HEK293T (cell line): Measurements from ENCODE around the gene PDE6B.
"Not testable (repeated sequence)": the region's sequence is repeated elsewhere in the genome, so short reads cannot be mapped to it uniquely, and the experiment has no call there.

Experiments used
- CTCF ChIA-PET: fragments of 350-600 bp; formaldehyde crosslinking; extraction: SDS; loops from one replicate; lab custom pipeline; 2021; ENCODE audit warnings: antibody characterized with exemption, inconsistent platforms; lab: Yijun Ruan, JAX
- POLR2A ChIA-PET: fragments of 350-600 bp; formaldehyde crosslinking; extraction: SDS; loops from one replicate; lab custom pipeline; 2020; ENCODE audit warnings: antibody characterized with exemption, inconsistent platforms; lab: Yijun Ruan, JAX
- DNase-seq: peaks from one replicate; pipeline ENCODE4 v3.0.0; 2012; ENCODE audit warnings: mixed read lengths; ENCODE audit errors: extremely low spot score
- ARNT ChIP-seq: fragments of 450-650 bp; IDR thresholded peaks from 2 replicates; pipeline ENCODE4 v1.6.1; 2017; ENCODE audit warnings: mild to moderate bottlenecking
- BHLHE40 ChIP-seq: fragments of 450-650 bp; IDR thresholded peaks from 2 replicates; pipeline ENCODE4 v1.6.1; 2016; ENCODE audit warnings: mild to moderate bottlenecking, moderate library complexity, borderline replicate concordance
- CTBP1 ChIP-seq: fragments of 450-650 bp; IDR thresholded peaks from 2 replicates; pipeline ENCODE4 v1.6.1; 2016; ENCODE audit warnings: borderline replicate concordance
- ELF4 ChIP-seq: fragments of 450-650 bp; IDR thresholded peaks from 2 replicates; pipeline ENCODE4 v1.6.1; 2017; ENCODE audit warnings: antibody characterized with exemption
- FOXA1 ChIP-seq: fragments of 450-650 bp; IDR thresholded peaks from 2 replicates; pipeline ENCODE4 v1.6.1; 2016; ENCODE audit warnings: mild to moderate bottlenecking
- FOXK2 ChIP-seq: fragments of 450-650 bp; IDR thresholded peaks from 2 replicates; pipeline ENCODE4 v1.6.1; 2016; ENCODE audit warnings: mild to moderate bottlenecking
- FOXM1 ChIP-seq: fragments of 450-650 bp; IDR thresholded peaks from 2 replicates; pipeline ENCODE4 v1.6.1; 2017; ENCODE audit warnings: mild to moderate bottlenecking, borderline replicate concordance
- HDGF ChIP-seq: fragments of 450-650 bp; IDR thresholded peaks from 2 replicates; pipeline ENCODE4 v1.6.1; 2017; ENCODE audit warnings: antibody characterized with exemption, borderline replicate concordance
- L3MBTL2 ChIP-seq: fragments of 450-650 bp; conservative IDR thresholded peaks from 2 replicates; pipeline ENCODE4 v1.6.1; 2016; ENCODE audit warnings: mild to moderate bottlenecking
- LEF1 ChIP-seq: fragments of 450-650 bp; IDR thresholded peaks from 2 replicates; pipeline ENCODE4 v1.6.1; 2017; ENCODE audit warnings: mild to moderate bottlenecking, borderline replicate concordance
- NFRKB ChIP-seq: fragments of 450-650 bp; IDR thresholded peaks from 2 replicates; pipeline ENCODE4 v1.6.1; 2016; ENCODE audit warnings: mild to moderate bottlenecking, moderate library complexity
- PKNOX1 ChIP-seq: fragments of 450-650 bp; IDR thresholded peaks from 2 replicates; pipeline ENCODE4 v1.6.1; 2016
- SP1 ChIP-seq: fragments of 450-650 bp; IDR thresholded peaks from 2 replicates; pipeline ENCODE4 v1.6.1; 2017
- SUZ12 ChIP-seq: fragments of 450-650 bp; IDR thresholded peaks from 2 replicates; pipeline ENCODE4 v1.6.1; 2016; ENCODE audit warnings: mild to moderate bottlenecking
- TARDBP ChIP-seq: fragments of 450-650 bp; IDR thresholded peaks from 2 replicates; pipeline ENCODE4 v1.6.1; 2016
- ZNF384 ChIP-seq: fragments of 450-650 bp; IDR thresholded peaks from 2 replicates; pipeline ENCODE4 v1.6.1; 2016

The PDE6B gene

GRCh38 chr4:632196-632790 lies 6.9 kb downstream of the PDE6B start:
- ChIA-PET POLR2A (no interaction called here), CTCF (no interaction called here)
- TF ChIP-seq SP1: no peak
- no peak for TF ChIP-seq ELF4
- no peak for TF ChIP-seq CTBP1
- no peak for TF ChIP-seq L3MBTL2
- TF ChIP-seq LEF1: no peak
- no peak for TF ChIP-seq FOXA1
- TF ChIP-seq ZNF384: no peak
- DNase-seq: no peak

GRCh38 chr4:632926-633325 lies 7.6 kb downstream of the PDE6B start:
- TF ChIP-seq FOXM1 (no peak), TARDBP (no peak), SUZ12 (no peak), LEF1 (no peak), L3MBTL2 (no peak), FOXK2 (no peak), NFRKB (no peak), ARNT (no peak), BHLHE40 (no peak), SP1 (no peak), HDGF (no peak), ZNF384 (no peak)
- CTCF ChIA-PET: no interaction called here
- POLR2A ChIA-PET: no interaction called here
- DNase-seq: no peak

GRCh38 chr4:633406-633805 lies 8.0 kb downstream of the PDE6B start:
- CTCF ChIA-PET: no interaction called here
- POLR2A ChIA-PET: no interaction called here
- DNase-seq: no peak
- TF ChIP-seq SP1: no peak
- no peak for TF ChIP-seq ARNT
- TF ChIP-seq CTBP1: no peak
- no peak for TF ChIP-seq NFRKB
- no peak for TF ChIP-seq L3MBTL2
- no peak for TF ChIP-seq TARDBP
- TF ChIP-seq BHLHE40: no peak
- TF ChIP-seq LEF1: no peak

DNA sequence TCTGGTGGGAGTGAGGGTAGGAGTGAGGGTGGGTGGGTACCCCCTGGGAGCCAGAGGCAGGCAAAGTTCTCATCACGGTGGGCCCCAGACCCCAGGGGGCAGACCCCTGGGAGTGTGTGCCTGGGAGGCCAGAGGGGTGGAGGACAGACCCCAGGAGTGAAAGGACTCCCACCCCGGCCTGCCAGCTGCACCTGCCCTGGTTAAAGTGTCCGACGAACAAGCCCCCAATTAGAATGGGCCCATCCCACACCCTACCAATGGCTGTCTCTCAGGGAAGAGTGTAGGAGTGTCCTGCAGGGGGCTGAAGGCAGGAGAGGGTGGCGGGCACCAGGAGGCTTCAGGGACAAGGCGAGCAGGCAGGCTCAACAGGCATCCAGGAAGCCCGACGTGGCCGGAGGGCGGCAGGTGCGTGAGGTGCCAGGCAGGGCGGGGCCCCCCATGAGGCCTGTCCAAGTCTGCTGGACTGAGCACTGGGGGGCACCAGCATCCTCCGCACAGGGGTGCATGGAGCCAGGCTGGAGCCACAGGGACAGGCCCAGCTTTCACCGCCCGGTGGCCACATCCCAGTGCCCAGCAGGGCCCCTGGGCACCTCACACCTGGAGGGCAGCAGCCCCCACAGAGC lies 8.7 kb downstream of the PDE6B start:
- no peak for DNase-seq
- TF ChIP-seq ARNT (no peak), BHLHE40 (no peak), SP1 (no peak), FOXA1 (no peak), CTBP1 (no peak), PKNOX1 (no peak), ZNF384 (no peak), ELF4 (no peak), FOXK2 (no peak), L3MBTL2 (no peak), LEF1 (no peak), TARDBP (no peak), SUZ12 (no peak), NFRKB (no peak), FOXM1 (no peak), HDGF (no peak)
- CTCF ChIA-PET: no interaction called here
- POLR2A ChIA-PET: no interaction called here

- ChIA-PET CTCF (no interaction called here), POLR2A (no interaction called here)
- no peak for DNase-seq
- TF ChIP-seq ARNT: no peak
- TF ChIP-seq L3MBTL2: no peak
Measured at GRCh38 chr4:634599-634985, 9.2 kb downstream of the PDE6B start.

GRCh38 chr4:635066-635835 lies 9.9 kb downstream of the PDE6B start:
- POLR2A ChIA-PET: interaction anchor here (1.2 kb wide), 1 partner anchor 39 kb away, joined by 4 read pairs; the partner anchor contains the start of genes ATP5ME and MYL5
- CTCF ChIA-PET, DNase-seq: not testable (repeated sequence)

GRCh38 chr4:635851-636627 lies 10.7 kb downstream of the PDE6B start:
- DNase-seq: no peak
- POLR2A ChIA-PET: interaction anchor here (1.2 kb wide), 1 partner anchor 39 kb away, joined by 4 read pairs; the partner anchor contains the start of genes ATP5ME and MYL5
- TF ChIP-seq LEF1: no peak
- TF ChIP-seq CTBP1: no peak
- no peak for TF ChIP-seq SUZ12
- no peak for TF ChIP-seq ELF4
- CTCF ChIA-PET: no interaction called here
